Measurements from ENCODE around the gene LRRC18.

DNA sequence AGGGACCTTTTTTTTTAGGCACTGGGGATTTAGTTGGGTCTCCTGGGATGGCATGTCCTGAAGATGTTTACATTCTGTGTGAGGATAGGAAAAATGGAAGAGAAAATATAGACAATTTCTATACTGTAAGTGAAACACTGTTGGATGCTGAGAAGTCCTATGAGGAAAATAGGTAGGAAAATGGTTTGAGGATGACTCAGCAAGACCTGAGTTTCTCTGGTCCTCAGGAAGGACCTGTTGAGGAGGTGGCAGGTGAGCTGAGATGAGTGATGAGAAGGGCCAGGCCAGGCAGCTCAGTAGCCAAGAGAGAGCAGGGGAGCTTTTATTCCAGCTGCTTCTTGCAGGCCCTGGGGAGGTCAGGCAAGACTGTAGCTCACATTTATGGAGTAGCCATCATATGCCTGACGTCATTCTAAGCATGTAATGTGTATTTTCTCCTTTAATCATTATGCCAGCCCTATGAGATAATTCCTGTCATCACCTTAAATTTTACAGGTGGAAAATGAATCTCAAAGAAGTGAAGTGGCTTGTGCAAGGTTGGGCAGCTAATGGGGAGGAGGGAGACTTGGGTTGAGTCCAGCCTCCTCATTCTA lies 19.1 kb upstream of the LRRC18 start:
- TF ChIP-seq POLR2AphosphoS5 (IDR thresholded peaks at IDR 0.05; ENCODE audit: insufficient read depth, low read depth, low read length) (no peak), CTCF (IDR thresholded peaks at IDR 0.05; ENCODE audit: extremely low read depth in 1 of 2, insufficient read depth in 1 of 2, low read depth in 1 of 2, low read length in 2 of 2) (no peak), POLR2A (IDR thresholded peaks at IDR 0.05; ENCODE audit: low read depth, low read length) (no peak), MYC (IDR thresholded peaks at IDR 0.05; ENCODE audit: low read depth, low read length) (no peak)
